ENCODE data around the gene CSRNP3.

DNA sequence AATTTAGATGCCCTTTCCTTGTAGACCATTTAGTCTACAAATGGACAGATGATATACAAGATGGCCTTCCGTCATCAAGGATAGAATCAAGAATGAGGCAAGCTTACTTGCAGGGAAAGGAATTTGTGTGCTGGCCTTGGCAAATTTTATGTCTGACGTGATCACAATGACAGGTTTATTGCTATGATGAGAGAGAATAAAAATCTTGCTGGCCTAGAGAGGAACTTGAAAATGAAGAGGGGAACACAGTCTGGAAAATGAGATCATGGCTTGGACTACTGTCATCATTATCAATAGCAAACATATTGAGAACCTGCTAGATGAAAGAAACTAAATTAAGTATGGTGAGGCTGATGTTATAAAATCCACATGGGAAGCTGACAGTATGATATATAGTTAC lies 66.0 kb downstream of the CSRNP3 start:
- TF ChIP-seq, protein P1, sequence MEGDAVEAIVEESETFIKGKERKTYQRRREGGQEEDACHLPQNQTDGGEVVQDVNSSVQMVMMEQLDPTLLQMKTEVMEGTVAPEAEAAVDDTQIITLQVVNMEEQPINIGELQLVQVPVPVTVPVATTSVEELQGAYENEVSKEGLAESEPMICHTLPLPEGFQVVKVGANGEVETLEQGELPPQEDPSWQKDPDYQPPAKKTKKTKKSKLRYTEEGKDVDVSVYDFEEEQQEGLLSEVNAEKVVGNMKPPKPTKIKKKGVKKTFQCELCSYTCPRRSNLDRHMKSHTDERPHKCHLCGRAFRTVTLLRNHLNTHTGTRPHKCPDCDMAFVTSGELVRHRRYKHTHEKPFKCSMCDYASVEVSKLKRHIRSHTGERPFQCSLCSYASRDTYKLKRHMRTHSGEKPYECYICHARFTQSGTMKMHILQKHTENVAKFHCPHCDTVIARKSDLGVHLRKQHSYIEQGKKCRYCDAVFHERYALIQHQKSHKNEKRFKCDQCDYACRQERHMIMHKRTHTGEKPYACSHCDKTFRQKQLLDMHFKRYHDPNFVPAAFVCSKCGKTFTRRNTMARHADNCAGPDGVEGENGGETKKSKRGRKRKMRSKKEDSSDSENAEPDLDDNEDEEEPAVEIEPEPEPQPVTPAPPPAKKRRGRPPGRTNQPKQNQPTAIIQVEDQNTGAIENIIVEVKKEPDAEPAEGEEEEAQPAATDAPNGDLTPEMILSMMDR (IDR thresholded peaks at IDR 0.05): no peak
- no peak for TF ChIP-seq POLR2A (IDR thresholded peaks at IDR 0.05)
